NCI-H2107 (cell line): ENCODE measurements around the gene PGC.

ENCODE experiments used
- DNase-seq: peaks from one replicate; lab custom pipeline; 2025; lab: John Stamatoyannopoulos, UW

Gene PGC

DNA sequence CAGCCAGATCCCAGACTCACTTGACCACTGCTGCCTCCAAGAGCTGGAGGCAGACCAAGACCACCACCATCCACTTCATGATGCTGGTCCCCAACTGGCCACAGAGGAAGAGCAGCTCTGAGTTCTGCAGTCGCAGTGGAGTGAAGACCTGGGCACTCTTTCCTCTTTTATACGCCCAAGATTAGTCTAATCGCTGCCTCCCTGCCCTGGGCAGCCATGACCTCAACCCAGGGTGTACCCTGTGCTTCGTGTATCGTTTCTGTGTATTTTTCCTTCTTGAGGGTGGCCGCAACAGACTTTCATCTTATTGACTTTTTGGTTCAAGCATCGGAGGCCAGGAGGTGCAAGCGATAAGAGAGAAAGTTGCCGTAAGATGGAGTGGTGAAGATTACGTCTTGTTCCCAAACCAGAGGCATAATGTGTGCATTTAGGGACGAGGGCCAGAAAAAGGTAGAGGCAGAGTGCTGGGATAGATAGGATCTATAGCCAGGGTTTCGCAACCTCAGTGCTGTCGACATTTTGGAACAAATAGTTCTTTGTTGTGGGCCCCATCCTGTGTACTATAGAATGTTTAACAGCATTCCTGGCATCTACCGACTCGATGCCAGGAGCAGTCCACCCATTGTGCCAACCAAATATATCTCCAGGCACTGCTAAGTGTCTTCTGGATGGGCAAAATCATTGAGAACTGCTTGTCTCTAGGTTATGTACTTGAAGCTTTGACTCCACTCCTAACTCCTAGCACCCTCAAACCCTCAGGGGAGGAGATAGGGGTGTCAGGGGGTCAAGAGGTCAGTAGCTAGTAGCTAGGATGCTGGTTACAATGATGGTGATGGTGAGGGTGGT, at the start of gene PGC:
Gene PGC, minus strand, starts transcription at position 142 of the 846 bp plus-strand sequence. Its CDS starts 63 bp downstream, at position 79.
- DNase-seq, result no peak

DNA sequence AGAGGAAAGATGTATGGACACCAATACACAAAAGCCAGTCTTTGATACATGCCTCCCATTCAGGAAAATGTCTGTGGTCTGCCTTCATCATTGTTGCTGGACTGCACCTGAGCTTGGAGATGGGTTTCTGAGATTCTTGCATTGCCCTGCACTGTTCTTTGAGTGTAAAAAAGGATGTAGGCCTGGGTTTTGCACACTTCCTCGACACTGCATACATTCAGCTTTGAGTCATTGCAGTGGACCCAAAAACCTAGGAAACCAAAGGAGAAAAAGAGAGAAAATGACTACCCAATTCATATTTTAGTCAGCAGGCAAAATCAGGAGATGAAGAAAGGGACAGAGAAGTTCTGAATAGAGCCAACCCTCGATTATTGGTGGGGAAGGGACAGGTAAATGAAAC, 49.3 kb upstream of the PGC start:
- no peak for DNase-seq

DNA sequence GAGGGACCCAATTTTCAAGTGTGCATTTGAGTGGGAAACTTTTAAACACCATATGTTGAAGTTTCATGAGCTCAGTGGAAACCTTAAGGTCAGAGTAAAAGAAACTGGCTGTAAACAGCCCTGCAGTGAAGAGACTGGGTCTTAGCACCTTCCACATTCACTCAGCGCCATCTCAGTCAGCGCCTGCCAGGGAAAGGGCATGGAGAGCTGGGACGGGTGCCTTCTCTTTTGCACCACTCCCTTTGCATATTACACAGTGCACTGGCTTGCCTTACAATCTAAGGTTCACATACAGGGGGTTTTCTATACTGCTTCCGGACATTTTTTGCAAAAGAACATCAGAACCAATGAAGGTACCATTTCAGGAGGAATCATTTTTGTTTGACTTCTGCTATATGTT, 44.8 kb upstream of the PGC start:
- DNase-seq, result no peak

DNA sequence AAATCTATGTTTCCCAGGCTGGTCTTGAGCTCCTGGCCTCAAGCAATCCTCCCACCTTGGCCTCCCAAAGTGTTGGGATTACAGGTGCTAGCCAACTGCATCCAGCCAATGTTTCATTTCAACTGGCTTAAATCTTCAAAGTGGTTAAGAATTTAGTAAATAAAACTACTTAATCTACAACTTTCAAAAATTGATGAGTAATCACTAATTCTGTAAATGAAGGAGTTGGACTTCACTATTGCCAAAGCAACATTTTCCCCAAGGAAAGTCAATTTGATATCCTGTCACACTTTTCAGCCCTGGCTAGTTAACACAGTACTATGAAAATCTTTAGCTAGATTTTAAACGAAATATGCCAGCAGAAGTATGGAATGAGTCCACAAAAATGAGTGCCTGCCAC, 44.1 kb upstream of the PGC start:
- no peak for DNase-seq

DNA sequence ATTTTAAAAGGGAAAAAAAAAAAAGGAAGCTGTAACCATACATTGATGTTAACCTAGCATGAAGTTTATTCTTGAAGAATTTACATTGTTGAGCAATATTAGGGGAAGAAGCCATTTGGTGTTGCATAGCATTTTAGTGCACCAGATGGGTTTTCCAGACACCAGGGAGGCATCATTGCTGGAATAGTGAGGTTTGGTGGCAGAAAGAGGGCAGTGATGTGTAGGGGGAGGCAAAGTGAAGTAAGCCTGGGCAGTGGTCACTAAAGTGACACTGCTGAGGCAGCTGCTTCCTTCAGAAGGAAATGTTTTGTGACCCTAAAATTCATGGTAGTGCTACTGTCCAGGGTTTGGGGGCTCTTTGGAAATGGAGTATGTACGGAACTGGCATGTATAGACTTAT, 42.8 kb upstream of the PGC start:
- DNase-seq, result no peak

DNA sequence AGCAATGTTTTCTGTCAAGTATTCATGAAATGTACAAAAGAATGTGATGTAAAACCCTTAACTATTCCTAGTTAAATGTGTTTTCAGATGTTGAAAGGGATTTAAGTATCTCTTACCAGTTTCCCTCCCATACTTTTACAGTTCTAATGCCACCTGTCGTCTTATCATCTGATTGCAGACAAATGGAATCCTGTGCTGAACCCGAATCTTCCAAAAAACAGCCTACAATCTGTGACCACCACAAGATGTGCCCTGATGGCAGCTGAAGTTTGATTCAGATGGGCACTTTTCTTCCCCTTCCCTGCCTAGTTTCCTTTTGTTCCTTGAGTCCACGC, 42.2 kb upstream of the PGC start:
- DNase-seq, result no peak

DNA sequence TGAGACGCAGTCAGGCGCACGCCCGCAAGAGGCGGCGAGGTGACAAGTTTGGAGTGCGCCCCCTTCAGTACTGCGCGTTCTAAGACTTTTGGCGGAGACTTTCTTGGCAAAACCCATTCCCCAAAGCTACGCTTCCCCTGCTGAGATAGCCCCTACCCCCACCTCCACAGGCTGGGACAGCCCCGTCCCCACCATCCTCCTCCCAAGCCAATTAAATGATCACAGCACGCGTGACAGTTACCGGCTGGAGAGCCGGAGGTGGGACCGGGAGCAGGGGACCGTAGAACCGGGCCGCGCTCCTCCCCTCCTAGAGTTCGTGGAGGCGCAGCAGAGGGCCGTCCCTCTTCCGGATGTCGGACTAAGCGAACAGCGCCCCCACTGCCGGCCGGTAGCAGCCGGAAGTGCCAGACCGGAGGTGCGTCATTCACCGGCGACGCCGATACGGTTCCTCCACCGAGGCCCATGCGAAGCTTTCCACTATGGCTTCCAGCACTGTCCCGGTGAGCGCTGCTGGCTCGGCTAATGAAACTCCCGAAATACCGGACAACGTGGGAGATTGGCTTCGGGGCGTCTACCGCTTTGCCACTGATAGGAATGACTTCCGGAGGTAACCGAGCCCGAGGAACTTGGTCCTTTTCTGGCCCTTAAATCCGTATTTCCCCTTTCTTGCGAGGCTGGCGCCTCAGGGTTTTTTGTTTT, 40.2 kb upstream of the PGC start, which contains the start of gene TOMM6:
Gene TOMM6, plus strand, starts transcription at position 476 of the 699 bp plus-strand sequence. Its CDS starts 4 bp downstream, at position 480.
- DNase-seq, result peak; percentile 70

DNA sequence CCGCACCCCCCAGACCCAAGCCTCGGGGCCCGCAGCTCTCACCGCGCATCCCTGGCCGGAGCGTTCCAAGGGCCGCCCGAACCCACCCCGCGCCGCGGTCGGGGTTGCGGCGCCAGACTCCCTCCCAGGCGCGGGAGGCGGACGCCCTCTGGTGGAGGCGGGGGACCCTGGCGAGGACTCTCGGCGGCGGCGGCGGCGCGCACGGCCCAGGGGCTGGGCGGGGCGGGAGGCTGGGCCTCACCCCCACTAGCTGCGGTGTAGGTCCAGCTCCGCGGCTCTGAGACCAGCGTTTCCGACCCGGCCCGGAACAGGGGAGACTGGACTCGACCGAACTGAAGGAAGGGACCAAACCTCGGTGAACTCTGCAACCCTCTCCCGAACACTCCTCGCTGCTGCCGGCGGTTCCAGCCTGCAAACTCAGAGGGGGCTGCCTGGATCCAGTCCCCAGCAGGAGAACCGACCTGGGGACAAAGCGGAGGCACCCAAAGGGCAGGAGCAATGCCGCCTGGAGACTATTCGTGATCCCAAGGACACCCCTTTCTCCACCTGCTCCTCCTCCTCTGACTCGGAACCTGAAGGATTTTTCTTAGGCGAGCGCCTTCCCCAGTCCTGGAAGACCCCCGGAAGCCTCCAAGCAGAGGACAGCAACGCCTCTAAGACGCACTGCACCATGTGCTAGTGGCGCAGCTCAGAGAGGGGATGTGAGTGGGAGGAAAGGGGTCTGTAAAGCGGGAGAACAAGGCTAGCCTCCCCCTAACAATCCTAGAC, 39.4 kb upstream of the PGC start:
- DNase-seq, result peak; percentile 12

DNA sequence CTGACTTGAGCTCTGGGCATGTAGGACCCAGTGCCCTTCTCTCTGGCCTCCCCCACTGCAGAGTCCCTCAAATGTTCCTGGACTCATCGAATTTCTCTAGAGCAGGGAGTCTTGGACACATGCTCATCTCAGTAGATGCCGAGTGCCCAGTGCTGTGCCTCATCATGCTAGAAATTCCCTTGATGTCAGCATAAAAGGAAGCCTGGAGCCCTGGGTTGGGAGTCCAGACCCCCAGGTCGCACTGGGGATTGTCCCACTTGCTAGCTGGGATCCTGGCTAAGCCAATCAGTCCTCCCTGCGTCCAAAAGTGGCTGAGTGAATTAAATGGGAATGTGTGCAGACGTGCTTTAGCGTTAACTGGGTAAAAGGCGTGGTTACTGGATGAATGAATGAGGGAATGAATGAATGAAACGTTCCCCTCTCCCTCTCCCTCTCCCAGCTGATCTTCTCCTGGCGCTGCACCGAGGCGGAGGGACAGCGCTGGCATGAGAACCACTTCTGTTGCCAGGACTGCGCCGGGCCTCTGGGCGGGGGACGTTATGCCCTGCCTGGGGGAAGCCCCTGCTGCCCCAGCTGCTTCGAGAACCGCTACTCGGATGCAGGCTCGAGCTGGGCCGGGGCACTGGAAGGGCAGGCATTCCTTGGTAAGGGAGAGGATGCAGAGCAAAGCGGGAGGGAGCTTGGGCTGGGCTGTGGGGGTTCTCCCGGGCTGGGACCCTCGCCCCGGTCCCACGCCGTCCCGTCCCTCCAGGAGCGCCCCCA, 38.7 kb upstream of the PGC start:
- no peak for DNase-seq

DNA sequence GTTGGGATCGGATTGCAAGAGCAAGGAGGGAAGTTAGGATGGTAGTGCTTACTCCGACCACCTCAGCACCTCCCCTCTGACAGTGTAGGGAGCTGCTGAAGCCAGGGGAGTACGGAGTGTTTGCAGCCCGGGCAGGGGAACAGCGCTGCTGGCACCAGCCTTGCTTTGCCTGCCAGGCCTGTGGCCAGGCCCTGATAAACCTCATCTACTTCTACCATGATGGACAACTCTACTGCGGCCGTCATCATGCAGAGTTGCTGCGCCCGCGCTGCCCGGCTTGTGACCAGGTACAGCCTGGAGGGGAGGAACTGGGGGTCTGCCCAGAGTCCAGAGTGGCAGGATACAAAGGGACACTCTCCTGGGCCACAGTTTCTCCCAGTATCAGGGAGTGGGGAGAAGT, 38.1 kb upstream of the PGC start:
- no peak for DNase-seq

DNA sequence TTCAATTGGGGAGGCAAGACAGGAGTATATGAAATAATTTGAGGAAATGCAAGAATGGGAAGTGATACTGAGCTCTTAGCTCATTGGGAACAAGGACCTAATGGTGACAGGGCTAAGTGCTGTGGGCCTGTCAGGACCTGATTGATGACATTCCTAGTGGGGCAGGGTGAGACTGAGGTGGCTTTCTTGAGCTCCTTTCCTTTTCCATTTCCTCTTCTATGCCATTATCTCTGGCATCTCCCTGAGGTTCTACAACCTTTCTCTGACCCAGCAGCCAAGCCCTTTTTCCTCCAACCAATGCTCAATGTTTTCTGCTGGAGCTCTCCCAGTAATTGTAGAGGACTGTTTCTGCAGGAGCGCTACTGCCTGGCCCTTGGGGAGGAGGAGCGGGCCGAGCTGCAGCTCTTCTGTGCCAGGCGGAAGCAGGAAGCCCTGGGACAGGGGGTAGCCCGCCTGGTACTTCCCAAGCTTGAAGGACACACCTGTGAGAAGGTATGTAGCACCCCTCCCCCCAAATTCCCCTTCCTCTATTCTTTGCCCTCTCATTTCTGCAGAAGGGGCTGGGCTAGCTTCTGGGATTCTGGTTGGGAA, 37.5 kb upstream of the PGC start:
- DNase-seq, result no peak

DNA sequence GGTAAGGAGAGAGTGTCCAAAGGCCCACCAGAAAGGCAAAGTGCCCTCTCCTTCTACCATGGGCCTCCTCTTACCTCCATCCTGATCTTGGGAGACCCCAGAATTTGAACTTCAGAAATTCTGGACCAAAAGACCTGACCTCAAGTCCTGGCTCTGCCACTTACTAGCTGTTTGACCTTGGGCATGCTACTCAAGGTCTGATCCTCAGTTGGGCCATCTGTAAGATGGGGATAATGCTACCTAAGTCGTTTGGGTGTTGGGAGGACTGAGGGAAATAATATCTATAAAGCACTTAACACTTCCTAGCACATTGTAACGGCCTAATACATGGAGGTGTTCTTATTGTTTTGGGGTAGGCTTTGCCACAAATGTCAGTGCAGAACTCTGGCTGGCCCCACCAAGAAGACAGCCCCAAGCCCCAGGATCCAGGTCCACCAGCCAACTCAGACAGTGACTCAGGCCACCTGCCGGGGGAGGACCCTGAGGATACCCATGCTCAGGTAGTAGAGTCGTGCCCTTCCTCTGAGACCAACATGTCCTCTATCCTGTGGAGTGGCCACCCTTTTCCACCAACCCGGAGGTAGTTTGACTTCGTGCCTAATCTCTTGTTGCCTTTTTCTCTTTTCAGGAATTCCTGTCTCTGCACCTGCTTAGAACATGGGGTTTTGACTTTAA, 36.0 kb upstream of the PGC start:
- DNase-seq, result no peak

DNA sequence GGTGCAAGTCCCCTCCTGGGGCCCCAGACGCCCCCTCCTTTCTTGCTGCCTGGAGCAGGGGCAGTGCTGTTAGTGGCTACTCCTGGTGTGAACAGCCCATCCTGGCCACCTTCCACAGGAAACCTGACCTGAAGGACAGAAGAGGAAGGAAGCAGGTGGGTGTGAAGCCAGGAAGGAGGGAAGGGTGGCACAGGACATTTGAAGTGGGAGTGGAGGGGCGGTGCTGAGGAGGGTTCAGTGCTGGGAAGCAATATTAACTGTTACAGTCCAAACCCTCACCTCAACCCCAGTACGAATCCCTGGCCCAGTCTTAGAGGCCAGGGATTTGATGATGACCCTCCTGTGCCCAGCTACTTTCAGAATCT, 34.2 kb upstream of the PGC start:
- no peak for DNase-seq

DNA sequence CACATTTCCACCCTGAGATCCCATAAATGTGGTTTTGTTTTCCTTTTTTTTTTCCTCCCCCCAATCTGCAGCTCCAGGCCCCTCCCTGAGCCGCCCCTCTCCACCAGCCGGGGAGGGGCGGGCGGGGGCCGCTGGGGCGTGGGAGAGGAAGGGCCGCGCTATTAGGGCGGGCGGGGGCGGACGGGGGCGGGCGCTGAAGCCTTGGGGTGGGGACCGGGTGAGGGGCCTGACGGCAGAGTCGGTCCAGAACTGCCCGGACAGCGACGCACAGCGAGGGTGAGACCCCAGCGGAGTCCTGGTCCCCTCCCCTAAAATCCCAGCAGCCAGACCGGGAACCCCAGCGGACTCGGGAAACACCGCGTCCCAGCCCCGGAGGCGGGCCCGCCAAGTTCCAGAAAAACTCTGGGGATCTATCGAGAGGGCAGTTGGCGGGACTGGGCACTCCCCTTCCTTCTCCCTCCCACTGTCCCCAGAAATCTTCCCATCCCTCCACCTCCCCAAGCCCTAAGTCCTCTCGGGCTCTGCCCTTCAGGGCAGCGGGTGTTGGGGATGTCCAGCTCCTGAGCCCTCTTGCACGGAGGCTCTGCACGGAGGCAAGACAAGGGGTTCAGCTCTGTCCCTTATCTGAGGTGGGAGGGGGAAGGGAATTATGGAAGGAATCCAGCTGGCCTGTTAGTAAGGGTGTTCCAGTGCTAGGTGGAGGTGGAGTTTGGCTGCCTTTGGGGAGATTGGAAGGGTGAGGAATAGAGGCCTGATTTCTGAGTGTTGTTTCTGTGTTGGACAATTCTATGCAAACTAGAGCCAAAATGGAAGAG, 33.6 kb upstream of the PGC start, which contains the start of gene PRICKLE4:
Gene PRICKLE4, plus strand, starts transcription at position 232 of the 815 bp plus-strand sequence. CDS start 2,692 bp downstream, outside the sequence.
- no peak for DNase-seq

DNA sequence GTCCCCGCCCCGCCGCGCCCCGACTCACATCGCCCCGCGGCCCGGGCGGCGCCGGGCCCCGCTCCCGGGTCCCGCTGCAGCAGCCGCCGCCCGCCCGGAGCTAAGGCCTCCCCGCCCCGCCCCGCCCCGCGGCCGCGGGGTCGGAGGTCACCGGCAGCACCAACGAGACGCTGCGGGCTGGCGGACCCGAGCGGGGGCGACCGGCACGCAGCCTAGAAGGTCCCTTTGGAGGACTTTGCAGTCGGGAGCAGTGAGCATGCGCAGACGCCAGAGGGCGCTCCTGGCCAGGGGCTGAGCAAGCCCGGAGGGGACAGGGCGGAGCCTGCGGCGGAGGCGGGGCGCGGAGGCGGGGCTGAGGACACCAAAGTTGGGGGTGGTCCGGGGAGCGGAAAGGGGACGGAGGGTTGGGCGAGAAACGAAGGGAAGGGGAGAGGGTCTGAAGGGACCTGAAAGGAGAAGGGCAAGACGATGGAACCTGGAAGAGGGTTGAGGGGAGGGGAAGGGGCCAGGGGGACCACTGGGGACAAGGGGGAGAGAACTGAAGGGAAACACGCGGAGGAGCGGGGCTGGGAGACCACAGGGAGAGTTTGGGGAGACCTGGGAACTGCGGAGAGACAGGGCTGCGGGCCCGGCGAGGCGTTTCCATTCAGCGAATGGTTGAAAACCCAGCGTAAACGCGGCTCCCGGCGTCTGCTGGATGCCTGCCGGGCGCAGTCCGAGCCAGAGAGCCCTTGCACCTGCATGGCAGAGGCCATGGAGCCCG, 32.8 kb upstream of the PGC start, which contains the start of gene FRS3:
Gene FRS3, minus strand, starts transcription at position 113 of the 763 bp plus-strand sequence. CDS start 2,913 bp downstream, outside the sequence.
- peak; percentile 67 for DNase-seq

DNA sequence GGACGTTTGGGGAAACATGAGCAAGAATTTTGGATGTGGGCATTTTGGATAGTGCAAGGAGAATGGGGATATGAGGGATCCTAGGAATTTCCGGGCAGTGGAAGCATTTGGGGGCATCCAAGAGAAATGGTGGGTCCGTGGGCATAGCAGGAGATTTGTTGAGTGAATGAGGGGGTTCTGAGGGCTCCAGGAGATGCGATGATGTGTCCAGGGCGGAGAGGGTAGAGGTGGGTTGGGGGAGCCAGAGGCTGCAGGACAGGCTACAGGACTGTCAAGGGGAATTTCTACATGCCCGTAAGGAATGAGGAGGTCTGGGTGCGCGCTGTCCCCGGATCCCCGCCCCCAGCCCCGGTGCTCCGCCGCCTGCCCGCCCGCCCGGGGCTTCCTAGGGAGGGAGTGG, 32.1 kb upstream of the PGC start:
- no peak for DNase-seq

DNA sequence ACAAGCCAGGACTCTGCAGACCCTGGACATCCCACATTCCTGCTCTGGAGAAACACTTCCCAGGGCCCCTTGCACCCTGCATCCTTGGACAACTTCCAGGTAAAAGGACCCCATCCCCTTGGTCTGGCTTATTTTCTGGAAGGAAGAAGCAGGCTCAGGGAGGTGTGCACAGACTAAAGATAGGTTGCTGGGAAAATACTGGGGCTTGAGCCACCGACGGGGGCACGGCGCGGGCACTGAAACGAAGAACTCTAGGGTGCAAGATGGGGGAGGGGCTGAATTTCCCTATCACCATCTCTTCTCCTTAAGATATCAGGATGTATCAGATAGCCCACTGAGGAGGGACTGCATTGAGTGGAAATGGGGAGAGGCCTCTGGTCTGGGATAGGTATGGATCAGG, 31.7 kb upstream of the PGC start:
- DNase-seq, result no peak

DNA sequence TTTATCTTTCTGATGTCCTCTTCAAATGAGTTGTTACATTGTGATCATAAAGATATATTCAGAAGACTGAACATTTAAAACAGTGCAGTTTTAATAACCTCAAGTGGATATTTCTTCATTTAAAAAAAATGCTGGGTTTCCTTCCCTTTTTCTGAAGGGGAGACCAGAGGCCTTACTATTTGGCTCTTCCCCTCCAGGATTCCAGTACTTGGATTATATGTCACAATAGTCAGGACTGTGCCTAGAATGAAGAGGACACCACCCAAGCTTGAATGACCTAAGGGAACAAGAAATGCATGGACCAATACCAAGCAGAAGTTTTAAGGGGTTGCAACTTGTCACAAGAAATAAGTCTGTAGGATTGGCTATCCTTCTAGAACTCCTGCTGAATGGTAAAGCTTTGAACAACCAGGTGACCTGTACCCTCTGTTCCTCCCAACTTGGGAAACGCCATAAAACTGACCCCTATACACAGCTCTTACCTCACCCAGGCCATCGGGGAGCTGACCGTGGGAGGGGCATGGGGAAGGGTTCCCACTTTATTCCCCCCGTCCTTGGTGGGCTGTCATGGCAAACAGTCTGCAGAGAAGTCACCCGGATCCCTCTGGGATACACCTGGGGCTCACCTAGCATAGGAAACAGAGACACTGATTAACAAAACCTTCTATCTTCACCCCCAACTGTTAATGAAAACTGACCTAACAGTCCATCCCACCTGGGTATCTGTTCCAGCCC, 30.5 kb upstream of the PGC start:
- DNase-seq, result no peak
